GM10847 (cell line): ENCODE results near the gene NALCN.

Experiments
- POLR2A ChIP-seq: IDR thresholded peaks from 2 replicates; pipeline ENCODE4 v1.6.1; 2011; ENCODE audit not compliant: insufficient read length; ENCODE audit errors: extremely low read depth

The NALCN gene

GRCh38 chr13:101325423-101325822 is 90.9 kb downstream of the NALCN start:
- TF ChIP-seq POLR2A = no peak

- TF ChIP-seq POLR2A = no peak
Measured at GRCh38 chr13:101323601-101324000, 92.7 kb downstream of the NALCN start.

GRCh38 chr13:101317986-101318523 is 98.3 kb downstream of the NALCN start:
- no peak for TF ChIP-seq POLR2A

GRCh38 chr13:101309014-101309619 is 107.2 kb downstream of the NALCN start:
- no peak for TF ChIP-seq POLR2A

GRCh38 chr13:101308247-101309013 is 107.9 kb downstream of the NALCN start:
- TF ChIP-seq POLR2A = no peak

GRCh38 chr13:101307181-101307701 is 109.1 kb downstream of the NALCN start:
- TF ChIP-seq POLR2A = no peak

- no peak for TF ChIP-seq POLR2A
Measured at GRCh38 chr13:101306773-101307172, 109.5 kb downstream of the NALCN start.

- TF ChIP-seq POLR2A = no peak
Measured at GRCh38 chr13:101305981-101306411, 110.3 kb downstream of the NALCN start.

- no peak for TF ChIP-seq POLR2A
Measured at GRCh38 chr13:101303521-101303920, 112.8 kb downstream of the NALCN start.

GRCh38 chr13:101301053-101301452 is 115.3 kb downstream of the NALCN start:
- TF ChIP-seq POLR2A = no peak

- TF ChIP-seq POLR2A = no peak
Measured at GRCh38 chr13:101300531-101300930, 115.8 kb downstream of the NALCN start.

- no peak for TF ChIP-seq POLR2A
Measured at GRCh38 chr13:101298517-101298916, 117.8 kb downstream of the NALCN start.

- TF ChIP-seq POLR2A = no peak
Measured at GRCh38 chr13:101297794-101298193, 118.5 kb downstream of the NALCN start.

- TF ChIP-seq POLR2A = no peak
Measured at GRCh38 chr13:101292711-101293110, 123.6 kb downstream of the NALCN start.

- no peak for TF ChIP-seq POLR2A
Measured at GRCh38 chr13:101291646-101292515, 124.4 kb downstream of the NALCN start.
